Tibial nerve (tissue), 4 donors: ENCODE measurements around the gene FAM13A.

Source experiments
- EP300 ChIP-seq, 2 donors: sonication (generic); formaldehyde crosslinking; IDR thresholded peaks; one replicate each; pipeline ENCODE4 v1.6.1; 2017; ENCODE audit warnings: antibody characterized with exemption in 2 of 2, mild to moderate bottlenecking in 1 of 2
- POLR2A ChIP-seq, 2 donors: fragments of 450-650 bp; IDR thresholded peaks; one replicate each; pipeline ENCODE4 v1.6.1; 2017; ENCODE audit warnings: antibody characterized with exemption in 2 of 2, mild to moderate bottlenecking in 2 of 2, moderate library complexity in 2 of 2
- TF ChIP-seq, protein P1 (sequence below), 5 experiments: fragments of 200-600 bp in 3 of 5; fragments of 450-650 bp in 2 of 5; sonication (generic) in 3 of 5; IDR thresholded peaks; one replicate each; pipeline ENCODE4 v1.5.1; 2016 to 2019; ENCODE audit warnings: antibody characterized with exemption in 5 of 5, mild to moderate bottlenecking in 3 of 5, moderate library complexity in 2 of 5

DNA sequence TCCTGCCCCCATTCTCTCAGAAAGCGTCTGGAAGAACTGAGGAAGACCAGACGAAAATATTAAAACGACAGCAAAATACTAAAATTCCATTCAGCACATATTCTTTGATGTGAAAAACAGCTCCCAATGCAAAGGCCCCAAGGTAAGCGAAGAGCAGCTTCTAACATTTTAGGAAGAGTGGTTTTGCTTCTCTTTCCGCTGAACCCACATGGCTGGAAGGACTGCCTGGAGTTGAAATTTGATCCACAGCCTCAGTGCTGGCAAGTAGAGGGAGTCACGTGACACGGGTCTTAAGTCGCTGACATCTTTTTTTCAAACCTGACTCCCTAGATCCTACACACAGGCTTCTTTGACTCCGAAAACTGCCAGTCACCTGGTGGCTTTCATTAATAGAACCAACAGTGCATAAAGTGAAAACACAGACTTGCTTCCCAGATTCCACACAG, at the start of gene FAM13A:
- TF ChIP-seq, protein P1, sequence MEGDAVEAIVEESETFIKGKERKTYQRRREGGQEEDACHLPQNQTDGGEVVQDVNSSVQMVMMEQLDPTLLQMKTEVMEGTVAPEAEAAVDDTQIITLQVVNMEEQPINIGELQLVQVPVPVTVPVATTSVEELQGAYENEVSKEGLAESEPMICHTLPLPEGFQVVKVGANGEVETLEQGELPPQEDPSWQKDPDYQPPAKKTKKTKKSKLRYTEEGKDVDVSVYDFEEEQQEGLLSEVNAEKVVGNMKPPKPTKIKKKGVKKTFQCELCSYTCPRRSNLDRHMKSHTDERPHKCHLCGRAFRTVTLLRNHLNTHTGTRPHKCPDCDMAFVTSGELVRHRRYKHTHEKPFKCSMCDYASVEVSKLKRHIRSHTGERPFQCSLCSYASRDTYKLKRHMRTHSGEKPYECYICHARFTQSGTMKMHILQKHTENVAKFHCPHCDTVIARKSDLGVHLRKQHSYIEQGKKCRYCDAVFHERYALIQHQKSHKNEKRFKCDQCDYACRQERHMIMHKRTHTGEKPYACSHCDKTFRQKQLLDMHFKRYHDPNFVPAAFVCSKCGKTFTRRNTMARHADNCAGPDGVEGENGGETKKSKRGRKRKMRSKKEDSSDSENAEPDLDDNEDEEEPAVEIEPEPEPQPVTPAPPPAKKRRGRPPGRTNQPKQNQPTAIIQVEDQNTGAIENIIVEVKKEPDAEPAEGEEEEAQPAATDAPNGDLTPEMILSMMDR (IDR thresholded peaks at IDR 0.05), result no peak
- TF ChIP-seq POLR2A (IDR thresholded peaks at IDR 0.05) (peak in 1 of 2 donors; percentile 32), EP300 (IDR thresholded peaks at IDR 0.05) (peak in 1 of 2 donors; percentile 51)
